ENCODE results near the gene THADA. TPM values are rescaled to one million over a fixed set of nuclear protein-coding genes. Genes with fewer than 3 reads are reported as not detected.

Gene THADA
- total and polyA plus RNA-seq, 2 donors (not counting 1 experiment from before 2014, with no cell fraction given), result 9.2 to 36.2 TPM

DNA sequence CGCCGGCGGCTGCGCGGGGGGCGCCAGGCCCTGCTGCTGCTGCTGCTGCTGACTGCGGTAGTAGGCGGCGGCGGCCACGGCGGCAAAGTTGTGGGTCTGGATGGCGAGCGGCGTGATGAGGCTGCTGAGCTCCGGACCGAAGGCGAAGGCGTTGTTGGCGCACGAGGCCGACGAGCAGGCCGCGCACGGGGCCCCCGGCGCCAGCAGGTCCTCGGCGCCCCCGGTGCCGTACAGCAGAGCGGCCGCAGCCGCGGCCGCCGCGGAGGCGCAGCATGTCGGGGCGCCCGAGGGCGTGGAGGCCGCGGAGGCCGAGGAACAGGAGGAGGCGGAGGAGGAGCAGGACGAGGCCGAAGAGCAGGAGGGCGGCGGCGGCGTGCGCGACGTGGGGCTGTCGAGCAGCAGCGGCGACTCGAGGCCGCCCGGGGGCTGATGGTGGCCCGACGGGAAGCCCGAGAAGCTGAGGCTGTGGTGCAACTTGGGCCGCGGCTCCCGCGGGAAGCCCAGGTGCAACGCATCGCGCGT, 371.2 kb downstream of the THADA start:
- DNase-seq (ENCODE audit: low read depth in 2 of 2), result peak; percentile 48 to 49
- TF ChIP-seq EZH2 (IDR thresholded peaks at IDR 0.05; ENCODE audit: low read length, missing control alignments) (no peak), CTCF (conservative IDR thresholded peaks at IDR 0.05 in 1 of 2, IDR thresholded peaks at IDR 0.05 in 1 of 2; ENCODE audit: low read depth in 1 of 2, low read length in 2 of 2) (no peak)
- no peaks in the 10 kb centered on the region for H3K27me3 ChIP-seq (ENCODE audit: control insufficient read depth, insufficient read depth, low read length)
- no peaks in the 10 kb centered on the region for H3K9me3 ChIP-seq (ENCODE audit: control insufficient read depth, insufficient read depth, low read depth, low read length)
- peaks cover 23% of the 10 kb centered on the region for H3K4me1 ChIP-seq (ENCODE audit: control insufficient read depth, extremely low read depth, insufficient read depth, low read length)
- no peak overlapping the region for H3K4me2 ChIP-seq (ENCODE audit: extremely low read depth, insufficient read depth, low read length)
- peaks cover 42% of the 10 kb centered on the region for H3K79me2 ChIP-seq (ENCODE audit: control insufficient read depth, insufficient read depth, low read length)
- peaks cover 8% of the 10 kb centered on the region for H3K36me3 ChIP-seq (ENCODE audit: control insufficient read depth, insufficient read depth, low read length)
- H2AFZ ChIP-seq (ENCODE audit: low read length), result no peak overlapping the region
- H4K20me1 ChIP-seq (ENCODE audit: control insufficient read depth, extremely low read depth, insufficient read depth, low read length), result peaks cover 2% of the 10 kb centered on the region
- peak overlapping the region; percentile 62 to 83 (median 78) for H3K4me3 ChIP-seq (replicated peaks in 1 of 4; ENCODE audit: control extremely low read depth in 1 of 4, insufficient read depth in 1 of 4, low read depth in 3 of 4, low read length in 4 of 4)
- H3K27ac ChIP-seq (ENCODE audit: insufficient read depth, low read length), result peak overlapping the region; percentile 84
- peak overlapping the region; percentile 94 for H3K9ac ChIP-seq (ENCODE audit: insufficient read depth, low read length)

DNA sequence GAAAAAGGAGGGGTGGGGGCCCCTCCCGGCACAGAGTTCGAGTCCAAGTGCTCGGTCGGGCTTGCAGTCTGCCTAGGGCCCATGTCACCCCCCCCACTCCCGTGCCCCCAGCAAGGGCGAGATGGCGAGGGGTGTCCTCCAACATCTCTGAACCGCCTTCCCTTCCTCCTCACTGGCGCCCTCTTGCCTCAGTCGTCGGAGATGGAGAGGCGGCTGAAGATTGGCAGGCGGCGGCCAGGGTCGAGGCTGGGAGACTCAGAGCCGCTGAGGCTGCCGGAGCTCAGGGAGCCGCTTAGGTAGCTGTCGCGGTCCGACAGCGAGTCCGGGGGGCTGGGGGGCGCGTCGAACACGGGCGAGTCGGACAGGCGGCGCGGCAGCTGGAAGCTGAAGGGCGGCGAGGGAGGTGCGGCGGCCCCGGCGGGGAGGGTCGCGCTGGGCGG, 371.7 kb downstream of the THADA start:
- Histone ChIP-seq H3K4me1 (ENCODE audit: control insufficient read depth, extremely low read depth, insufficient read depth, low read length) (peaks cover 26% of the 10 kb centered on the region), H3K27ac (ENCODE audit: insufficient read depth, low read length) (peak overlapping the region; percentile 84), H3K4me3 (replicated peaks in 1 of 4; ENCODE audit: control extremely low read depth in 1 of 4, insufficient read depth in 1 of 4, low read depth in 3 of 4, low read length in 4 of 4) (peak overlapping the region; percentile 78 to 99 (median 81)), H3K9me3 (ENCODE audit: control insufficient read depth, insufficient read depth, low read depth, low read length) (no peaks in the 10 kb centered on the region), H3K9ac (ENCODE audit: insufficient read depth, low read length) (peak overlapping the region; percentile 94), H3K36me3 (ENCODE audit: control insufficient read depth, insufficient read depth, low read length) (peaks cover 8% of the 10 kb centered on the region), H4K20me1 (ENCODE audit: control insufficient read depth, extremely low read depth, insufficient read depth, low read length) (peaks cover 2% of the 10 kb centered on the region), H2AFZ (ENCODE audit: low read length) (no peak overlapping the region), H3K27me3 (ENCODE audit: control insufficient read depth, insufficient read depth, low read length) (no peaks in the 10 kb centered on the region), H3K79me2 (ENCODE audit: control insufficient read depth, insufficient read depth, low read length) (peaks cover 43% of the 10 kb centered on the region), H3K4me2 (ENCODE audit: extremely low read depth, insufficient read depth, low read length) (peak overlapping the region; percentile 75)
- peak; percentile 40 for TF ChIP-seq CTCF (conservative IDR thresholded peaks at IDR 0.05 in 1 of 2, IDR thresholded peaks at IDR 0.05 in 1 of 2; ENCODE audit: low read depth in 1 of 2, low read length in 2 of 2)
- no peak for TF ChIP-seq EZH2 (IDR thresholded peaks at IDR 0.05; ENCODE audit: low read length, missing control alignments)
- DNase-seq (ENCODE audit: low read depth in 2 of 2), result peak; percentile 69 to 84

GRCh38 chr2:43223521-43224001, 372.3 kb downstream of the THADA start:
- Histone ChIP-seq H3K79me2 (ENCODE audit: control insufficient read depth, insufficient read depth, low read length) (peaks cover 48% of the 10 kb centered on the region), H4K20me1 (ENCODE audit: control insufficient read depth, extremely low read depth, insufficient read depth, low read length) (peaks cover 2% of the 10 kb centered on the region), H3K4me3 (replicated peaks in 1 of 4; ENCODE audit: control extremely low read depth in 1 of 4, insufficient read depth in 1 of 4, low read depth in 3 of 4, low read length in 4 of 4) (peak overlapping the region; percentile 78 to 99 (median 81)), H2AFZ (ENCODE audit: low read length) (no peak overlapping the region), H3K9ac (ENCODE audit: insufficient read depth, low read length) (peak overlapping the region; percentile 94), H3K27ac (ENCODE audit: insufficient read depth, low read length) (peak overlapping the region; percentile 84), H3K9me3 (ENCODE audit: control insufficient read depth, insufficient read depth, low read depth, low read length) (no peaks in the 10 kb centered on the region), H3K4me1 (ENCODE audit: control insufficient read depth, extremely low read depth, insufficient read depth, low read length) (peaks cover 26% of the 10 kb centered on the region), H3K4me2 (ENCODE audit: extremely low read depth, insufficient read depth, low read length) (peak overlapping the region; percentile 75), H3K36me3 (ENCODE audit: control insufficient read depth, insufficient read depth, low read length) (peaks cover 8% of the 10 kb centered on the region), H3K27me3 (ENCODE audit: control insufficient read depth, insufficient read depth, low read length) (no peaks in the 10 kb centered on the region)
- TF ChIP-seq CTCF (conservative IDR thresholded peaks at IDR 0.05 in 1 of 2, IDR thresholded peaks at IDR 0.05 in 1 of 2; ENCODE audit: low read depth in 1 of 2, low read length in 2 of 2), result no peak
- no peak for TF ChIP-seq EZH2 (IDR thresholded peaks at IDR 0.05; ENCODE audit: low read length, missing control alignments)
- peak; percentile 45 to 63 for DNase-seq (ENCODE audit: low read depth in 2 of 2)
